ENCODE results near the gene METTL9.
"Not testable (repeated sequence)": the region's sequence is repeated elsewhere in the genome, so short reads cannot be mapped to it uniquely, and the experiment has no call there.

The METTL9 gene

DNA sequence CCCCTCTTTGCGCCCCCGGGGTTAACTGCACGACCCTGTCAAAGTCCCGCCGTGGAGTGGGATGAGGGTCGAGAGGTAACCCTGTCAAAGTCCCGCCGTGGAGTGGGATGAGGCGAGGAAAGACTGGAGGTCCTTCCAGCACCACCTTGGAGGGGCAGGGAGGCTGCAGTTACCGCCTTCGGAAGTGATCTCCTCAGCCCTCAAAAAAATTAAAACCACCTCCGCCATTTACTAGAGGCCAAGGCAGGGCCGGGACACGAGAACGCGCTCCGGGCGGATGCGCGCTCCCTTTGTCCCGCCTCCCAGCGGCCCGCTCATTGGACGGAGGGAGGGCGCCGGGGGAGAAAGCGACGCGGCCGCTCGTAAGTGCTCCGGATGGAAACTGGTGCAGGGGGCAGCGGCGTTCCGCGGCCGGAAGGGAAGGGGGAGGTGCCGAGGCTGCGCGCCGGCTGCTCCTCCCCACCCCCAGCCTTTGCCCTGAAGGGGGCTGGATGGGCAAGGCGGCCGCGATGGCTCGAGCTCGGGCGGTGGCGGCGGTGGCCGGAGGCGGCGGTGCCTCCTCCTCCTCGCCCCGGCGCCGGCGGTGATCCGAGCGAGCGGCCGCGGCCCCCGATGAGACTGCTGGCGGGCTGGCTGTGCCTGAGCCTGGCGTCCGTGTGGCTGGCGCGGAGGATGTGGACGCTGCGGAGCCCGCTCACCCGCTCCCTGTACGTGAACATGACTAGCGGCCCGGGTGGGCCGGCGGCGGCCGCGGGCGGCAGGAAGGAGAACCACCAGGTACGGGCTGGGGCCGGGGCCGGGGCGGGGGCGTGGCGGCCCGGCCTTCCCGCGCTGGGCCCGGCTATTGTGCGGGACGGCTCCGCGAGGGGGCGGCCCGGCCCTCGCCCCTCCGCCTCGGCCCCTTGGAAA lies at the start of gene METTL9:
Gene METTL9, plus strand, starts transcription at position 456 of the 909 bp plus-strand sequence. Its CDS starts 157 bp downstream, at position 613.
- DNase-seq (ENCODE audit: low read depth in 2 of 2) = peak; percentile 88

DNA sequence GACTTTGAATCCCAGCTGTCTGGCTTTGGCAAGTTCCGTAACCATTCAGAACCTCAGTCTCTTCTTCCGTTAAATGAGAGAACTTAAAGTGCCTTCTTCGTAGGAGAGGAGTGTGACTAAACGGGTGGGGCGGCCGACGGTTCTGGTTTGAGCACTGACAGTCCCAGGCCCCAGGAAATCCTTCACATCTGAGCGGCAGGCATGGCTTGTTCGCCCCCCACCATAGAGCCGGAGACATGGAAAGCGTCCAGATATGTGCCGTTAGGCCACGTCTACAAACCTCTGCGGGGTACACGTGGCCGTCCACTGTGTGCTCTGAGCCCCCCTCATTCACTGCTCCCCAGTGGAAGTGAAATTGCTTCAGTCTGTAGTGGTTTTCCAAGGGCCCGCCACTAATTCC lies 49.4 kb upstream of the METTL9 start:
- DNase-seq (ENCODE audit: low read depth in 2 of 2) = not testable (repeated sequence)

GRCh38 chr16:21550435-21550834 lies 48.9 kb upstream of the METTL9 start:
- DNase-seq (ENCODE audit: low read depth in 2 of 2) = not testable (repeated sequence)

GRCh38 chr16:21551076-21551475 lies 48.3 kb upstream of the METTL9 start:
- not testable (repeated sequence) for DNase-seq (ENCODE audit: low read depth in 2 of 2)

- not testable (repeated sequence) for DNase-seq (ENCODE audit: low read depth in 2 of 2)
Measured at GRCh38 chr16:21551600-21551999, 47.8 kb upstream of the METTL9 start.

DNA sequence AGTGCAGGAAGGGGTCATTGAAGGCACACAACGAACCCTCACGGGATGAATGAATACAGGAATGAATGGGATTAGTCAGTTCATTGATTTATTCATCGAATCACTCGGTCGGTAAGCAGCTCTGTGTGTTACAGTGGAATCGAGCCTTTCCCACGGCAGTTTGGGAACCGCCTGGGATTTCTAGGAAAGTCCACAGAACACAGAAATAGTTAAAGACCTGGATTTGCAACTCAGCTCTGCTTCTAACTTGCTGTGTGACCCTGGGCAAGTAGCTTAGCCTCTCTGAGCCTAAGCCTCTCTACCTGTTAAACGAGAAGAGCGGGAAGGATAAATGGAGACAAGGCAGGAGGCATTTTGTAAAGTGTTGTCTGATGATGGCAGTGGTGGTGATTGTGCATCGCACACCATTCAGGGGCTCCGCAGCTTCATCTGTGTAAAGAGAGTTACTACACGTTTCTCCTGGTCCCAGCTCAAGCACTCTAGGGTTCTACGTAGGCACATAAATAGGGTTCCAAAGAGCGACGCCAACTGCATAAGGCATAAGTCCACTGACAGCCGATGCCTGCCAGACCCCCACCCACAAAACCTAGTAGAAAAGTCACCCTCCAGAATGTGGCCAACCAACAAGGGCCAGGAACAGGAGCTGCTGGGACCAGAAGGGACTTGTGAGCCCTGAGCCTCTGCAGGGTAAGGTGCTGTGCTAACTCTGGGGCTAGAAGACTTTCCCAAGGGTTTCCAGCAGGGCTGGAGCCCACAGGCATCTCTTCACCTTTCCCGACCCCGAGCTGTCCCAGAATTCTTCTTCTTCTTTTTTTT lies 45.7 kb upstream of the METTL9 start:
- not testable (repeated sequence) for DNase-seq (ENCODE audit: low read depth in 2 of 2)

DNA sequence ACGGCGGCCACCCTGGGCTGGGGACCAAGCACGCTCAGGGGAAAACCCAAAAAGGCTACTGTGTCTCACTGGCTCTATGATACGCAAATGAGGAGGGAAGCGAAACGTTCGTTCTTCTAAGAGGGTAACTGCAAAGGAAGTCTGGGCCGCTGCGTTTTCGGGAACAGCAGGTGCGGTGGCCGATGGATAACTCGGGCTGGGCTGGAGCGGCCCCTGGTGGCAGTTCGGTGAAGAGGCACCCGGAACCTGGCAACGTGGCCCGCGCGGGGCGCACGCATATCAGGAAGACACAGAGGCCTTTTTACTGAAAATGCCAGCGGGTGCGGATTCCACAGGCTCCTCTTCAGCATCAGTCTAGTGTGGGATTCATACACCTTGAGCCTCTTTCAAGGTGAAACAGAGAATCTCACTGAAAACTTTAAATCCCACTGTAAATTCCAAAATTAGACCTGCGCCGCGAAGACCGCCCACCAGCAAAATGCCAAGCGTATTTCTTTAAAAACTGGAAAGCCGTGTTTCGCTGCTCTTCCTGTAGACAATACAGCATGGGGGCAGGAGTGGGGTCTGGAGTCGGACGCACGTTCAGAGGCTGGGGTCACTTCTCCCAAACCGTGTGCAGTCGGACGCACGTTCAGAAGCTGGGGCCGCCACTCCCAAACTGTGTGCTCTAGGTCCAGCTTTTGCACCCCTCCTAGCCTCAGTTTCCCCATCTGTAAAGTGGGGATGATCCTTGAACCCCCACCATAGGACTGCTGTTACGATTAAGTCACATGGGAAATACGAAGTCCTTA lies 44.4 kb upstream of the METTL9 start:
- peak; percentile 89 to 94 for DNase-seq (ENCODE audit: low read depth in 2 of 2)

GRCh38 chr16:21555621-21556020 lies 43.8 kb upstream of the METTL9 start:
- DNase-seq (ENCODE audit: low read depth in 2 of 2) = not testable (repeated sequence)

DNA sequence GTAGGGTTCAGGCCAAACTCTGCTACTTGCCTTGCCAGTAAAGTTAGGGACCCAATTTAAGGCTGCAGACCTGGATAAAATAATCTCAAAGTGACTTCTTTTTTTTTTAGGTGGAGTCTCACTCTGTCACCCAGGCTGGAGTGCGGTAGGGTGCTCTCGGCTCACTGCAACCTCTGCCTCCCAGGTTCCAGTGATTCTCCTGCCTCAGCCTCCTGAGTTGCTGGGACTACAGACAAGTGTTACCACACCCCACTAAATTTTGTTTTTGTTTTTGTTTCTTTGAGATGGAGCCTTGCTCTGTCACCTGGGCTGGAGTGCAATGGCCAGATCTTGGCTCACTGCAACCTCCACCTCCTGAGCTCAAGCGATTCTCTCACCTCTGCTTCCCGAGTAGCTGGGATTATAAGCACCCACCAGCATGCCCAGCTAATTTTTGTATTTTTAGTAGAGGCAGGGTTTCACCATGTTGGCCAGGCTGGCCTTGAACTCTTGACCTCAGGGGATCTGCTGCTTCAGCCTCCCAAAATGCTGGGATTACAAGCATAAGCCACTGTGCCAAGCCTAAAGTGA lies 43.3 kb upstream of the METTL9 start:
- DNase-seq (ENCODE audit: low read depth in 2 of 2) = not testable (repeated sequence)

DNA sequence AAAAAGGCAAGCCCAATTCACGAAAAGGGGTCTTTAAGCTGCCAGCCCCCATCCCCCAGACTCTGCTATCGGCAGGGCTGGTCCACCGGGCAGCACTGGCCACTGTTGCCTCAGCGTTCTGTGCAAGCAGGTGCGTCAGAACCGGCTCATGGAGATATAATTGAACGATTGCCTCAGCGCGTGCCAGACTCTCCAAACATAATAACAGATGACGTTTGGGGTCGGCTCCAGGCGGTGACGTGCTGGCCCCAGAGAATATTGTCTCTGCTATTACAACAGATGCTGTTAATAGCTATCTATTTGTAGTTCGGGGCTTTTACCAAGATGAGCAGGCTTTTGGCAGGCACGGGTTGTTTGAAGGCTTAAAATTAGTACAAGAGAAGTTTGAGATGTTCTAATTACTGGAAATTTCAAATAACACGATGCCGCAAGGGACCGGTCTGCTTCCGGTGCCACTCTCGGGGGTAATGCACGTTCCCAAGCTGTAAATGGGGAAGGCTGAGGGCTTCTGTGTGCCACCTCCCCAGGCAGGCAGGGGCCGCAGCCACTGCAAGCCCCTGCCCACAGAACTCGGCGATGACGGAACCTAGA lies 42.6 kb upstream of the METTL9 start:
- not testable (repeated sequence) for DNase-seq (ENCODE audit: low read depth in 2 of 2)

- no peak for DNase-seq (ENCODE audit: low read depth in 2 of 2)
Measured at GRCh38 chr16:21560462-21560861, 38.9 kb upstream of the METTL9 start.

DNA sequence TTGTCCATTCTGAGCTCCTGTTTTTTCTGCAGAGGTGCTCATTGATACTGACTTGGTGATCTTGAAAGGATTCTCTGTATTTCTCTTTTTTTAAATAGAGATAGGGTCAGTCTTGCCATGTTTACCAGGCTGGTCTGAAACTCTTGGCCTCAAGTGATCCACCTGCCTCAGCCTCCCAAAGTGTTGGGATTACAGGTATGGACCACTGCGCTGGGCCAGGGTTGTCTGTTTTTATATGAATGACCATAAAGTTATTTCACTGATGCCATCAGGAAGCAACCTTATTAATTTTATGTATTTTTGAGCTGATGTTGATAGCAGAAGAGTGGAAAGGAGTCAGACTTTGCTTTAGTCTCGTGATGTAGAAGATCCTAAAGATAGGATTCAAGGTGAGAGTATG lies 35.7 kb upstream of the METTL9 start:
- no peak for DNase-seq (ENCODE audit: low read depth in 2 of 2)

GRCh38 chr16:21564367-21564766 lies 35.0 kb upstream of the METTL9 start:
- not testable (repeated sequence) for DNase-seq (ENCODE audit: low read depth in 2 of 2)

DNA sequence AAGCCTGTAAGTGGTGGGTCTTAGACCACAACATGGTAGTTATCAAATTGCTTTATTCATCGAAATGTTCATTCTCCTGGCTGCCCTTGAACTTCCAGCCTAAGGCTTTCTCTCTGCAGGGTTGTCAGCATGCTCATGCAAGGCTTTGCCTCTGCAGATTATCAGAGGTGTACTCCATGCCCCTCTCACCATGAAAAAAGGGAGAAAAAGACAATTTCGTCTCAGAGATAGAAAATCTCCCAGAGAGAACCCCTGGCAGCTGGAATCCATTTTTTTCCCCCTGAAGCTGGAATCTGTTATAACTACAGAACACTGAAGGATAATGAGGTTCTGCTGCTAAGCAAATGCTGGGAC lies 33.9 kb upstream of the METTL9 start:
- DNase-seq (ENCODE audit: low read depth in 2 of 2) = no peak

DNA sequence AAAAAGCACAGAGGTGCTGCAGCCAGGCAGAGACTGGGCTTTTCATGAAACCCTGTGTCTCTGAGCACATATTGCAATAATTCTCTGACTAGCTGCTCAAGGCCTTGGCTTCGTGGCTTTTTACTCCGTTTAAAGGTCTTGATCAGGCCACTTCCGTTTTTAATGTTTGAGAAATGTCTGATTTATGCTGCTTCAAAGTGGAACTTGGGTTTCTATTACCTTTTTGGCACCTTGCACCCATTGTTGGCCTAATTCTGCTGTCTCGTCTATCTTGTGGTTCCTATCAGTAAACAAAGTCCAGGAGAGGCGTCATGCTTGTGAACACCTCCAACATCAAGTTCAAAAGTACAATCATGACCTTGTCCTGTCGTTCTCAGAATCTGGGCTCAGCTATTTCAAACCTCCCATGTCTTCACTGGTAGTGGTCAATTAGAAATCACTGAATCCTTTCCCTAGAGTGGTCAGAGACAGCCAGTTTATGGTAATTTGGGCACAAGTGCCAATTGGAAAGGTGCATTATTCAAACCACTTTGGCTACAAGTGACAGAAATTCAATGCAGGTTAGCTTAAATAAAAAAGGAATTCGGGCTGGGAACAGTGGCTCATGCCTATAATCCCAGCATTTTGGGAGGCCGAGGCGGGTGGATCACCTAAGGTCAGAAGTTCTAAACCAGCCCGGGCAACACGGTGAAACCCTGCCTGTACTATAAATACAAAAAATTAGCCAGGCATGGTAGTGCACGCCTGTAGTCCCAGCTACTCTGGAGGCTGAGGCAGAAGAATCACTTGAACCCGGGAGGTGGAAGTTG lies 33.3 kb upstream of the METTL9 start:
- DNase-seq (ENCODE audit: low read depth in 2 of 2) = no peak

DNA sequence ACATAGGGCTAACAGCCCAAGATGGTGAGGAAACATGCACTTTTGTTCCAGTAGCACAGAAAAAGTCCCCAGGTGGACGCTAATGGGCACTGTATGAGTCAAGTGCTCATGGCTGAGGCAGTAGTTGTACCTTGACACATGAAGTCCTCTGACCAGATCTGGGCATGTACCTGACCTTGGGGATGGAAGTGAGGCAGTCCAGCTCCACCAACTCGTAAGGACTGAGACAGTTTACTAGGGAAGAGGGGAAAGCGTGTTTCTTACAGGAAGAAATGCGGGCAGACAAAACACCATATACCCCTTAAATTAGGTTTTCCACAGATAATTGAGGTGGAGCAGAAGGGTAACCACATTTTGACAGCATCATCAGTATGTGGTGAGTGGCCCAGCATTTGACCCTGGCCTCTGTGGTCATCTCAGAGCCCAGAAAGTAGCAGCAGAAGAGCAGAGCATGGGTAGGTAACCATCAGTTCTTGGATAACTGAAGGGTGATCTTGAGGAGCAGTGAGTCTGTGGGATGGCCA lies 32.4 kb upstream of the METTL9 start:
- no peak for DNase-seq (ENCODE audit: low read depth in 2 of 2)

DNA sequence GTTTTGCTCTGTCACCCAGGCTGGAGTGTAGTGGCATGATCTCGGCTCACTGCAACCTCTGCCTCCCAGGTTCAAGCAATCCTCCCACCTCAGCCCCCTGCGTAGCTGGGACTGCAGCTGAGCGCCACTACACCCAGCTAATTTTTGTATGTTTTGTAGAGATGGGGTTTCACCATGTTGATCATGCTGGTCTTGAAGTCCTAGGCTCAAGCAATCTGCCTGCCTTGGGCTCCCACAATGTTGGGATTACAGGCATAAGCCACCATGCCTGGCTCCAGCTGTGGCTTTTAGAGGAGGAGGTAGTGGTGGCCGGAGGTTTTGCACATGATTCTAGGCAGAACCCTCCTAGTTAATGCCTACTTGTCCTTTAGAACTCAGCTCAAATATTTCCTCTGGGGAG lies 31.9 kb upstream of the METTL9 start:
- DNase-seq (ENCODE audit: low read depth in 2 of 2) = not testable (repeated sequence)

- no peak for DNase-seq (ENCODE audit: low read depth in 2 of 2)
Measured at GRCh38 chr16:21568502-21569189, 30.7 kb upstream of the METTL9 start.

GRCh38 chr16:21570676-21571017 lies 28.7 kb upstream of the METTL9 start:
- no peak for DNase-seq (ENCODE audit: low read depth in 2 of 2)

Data from stimulated activated CD4-positive, alpha-beta T cell treated with anti-CD3 and anti-CD28 coated beads, Interleukin-12 subunit alpha, Interleukin-12 subunit beta, amount 100 ng/mL, for 24 hours (primary cell).